ENCODE results near the gene PRPF40B.

GRCh38 chr12:49645146-49646039 lies 22.0 kb downstream of the PRPF40B start:
- no peak for TF ChIP-seq ZNF133 (CRISPR knock-in tag; IDR thresholded peaks at IDR 0.05)
- TF ChIP-seq CTCF (IDR thresholded peaks at IDR 0.05 in 2 of 3, conservative IDR thresholded peaks at IDR 0.05 in 1 of 3; ENCODE audit: insufficient read depth in 2 of 3, low read depth in 1 of 3, low read length in 3 of 3), result no peak
- no peak for TF ChIP-seq MXI1 (IDR thresholded peaks at IDR 0.05; ENCODE audit: low read depth, low read length)
- TF ChIP-seq STAT5B (CRISPR knock-in tag; IDR thresholded peaks at IDR 0.05), result no peak
- no peak for TF ChIP-seq POLR2AphosphoS5 (IDR thresholded peaks at IDR 0.05; ENCODE audit: control insufficient read depth, insufficient read depth, low read depth, low read length)
- TF ChIP-seq NFIC (IDR thresholded peaks at IDR 0.05), result no peak
- TF ChIP-seq MYC (IDR thresholded peaks at IDR 0.05; ENCODE audit: low read depth, low read length), result no peak
- no peak for TF ChIP-seq MYC (CRISPR knock-in tag; IDR thresholded peaks at IDR 0.05; ENCODE audit: borderline replicate concordance, low read depth)
- TF ChIP-seq, protein P1, sequence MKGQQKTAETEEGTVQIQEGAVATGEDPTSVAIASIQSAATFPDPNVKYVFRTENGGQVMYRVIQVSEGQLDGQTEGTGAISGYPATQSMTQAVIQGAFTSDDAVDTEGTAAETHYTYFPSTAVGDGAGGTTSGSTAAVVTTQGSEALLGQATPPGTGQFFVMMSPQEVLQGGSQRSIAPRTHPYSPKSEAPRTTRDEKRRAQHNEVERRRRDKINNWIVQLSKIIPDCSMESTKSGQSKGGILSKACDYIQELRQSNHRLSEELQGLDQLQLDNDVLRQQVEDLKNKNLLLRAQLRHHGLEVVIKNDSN (CRISPR knock-in tag; IDR thresholded peaks at IDR 0.05), result no peak
- no peak for TF ChIP-seq FOXK2 (conservative IDR thresholded peaks at IDR 0.05 in 1 of 2, IDR thresholded peaks at IDR 0.05 in 1 of 2; ENCODE audit: low read depth in 2 of 2)
- TF ChIP-seq USF2 (CRISPR knock-in tag; IDR thresholded peaks at IDR 0.05), result no peak
- no peak for TF ChIP-seq WHSC1 (IDR thresholded peaks at IDR 0.05; ENCODE audit: low read length)
- TF ChIP-seq PML (IDR thresholded peaks at IDR 0.05; ENCODE audit: low read length), result no peak

All from K562 (cell line).